B cell (primary cell): ENCODE measurements around the gene SLIT3. TPM values are rescaled to one million over a fixed set of nuclear protein-coding genes. Genes with fewer than 3 reads are reported as not detected.

ENCODE experiments used
- ATAC-seq: fragments of 200-7000 bp; cut with Tn5 transposase; one replicate; pipeline ENCODE4 v1.10.0; 2021; ENCODE audit warnings: low read depth, mild to moderate bottlenecking, moderate number of reproducible peaks, moderate library complexity
- CTCF ChIA-PET: fragments of 350-600 bp; sonication (Branson Sonifier 250); formaldehyde crosslinking; loops from one replicate; lab custom pipeline; 2021; ENCODE audit warnings: antibody characterized with exemption, inconsistent platforms; lab: Charles Lee
- POLR2A ChIA-PET: fragments of 350-600 bp; sonication (Branson Sonifier 250); formaldehyde crosslinking; loops from one replicate; lab custom pipeline; 2021; ENCODE audit warnings: antibody characterized with exemption; lab: Charles Lee
- DNase-seq: peaks from one replicate; pipeline ENCODE4 v3.0.0; 2013
- H2AFZ ChIP-seq: 2 replicates; pipeline ENCODE4 v1.6.1; 2012; ENCODE audit warnings: mild to moderate bottlenecking, low read depth, low read length; ENCODE audit not compliant: insufficient read depth, poor library complexity, severe bottlenecking
- H3K27ac ChIP-seq, 2 donors: 1 replicate in 1 of 2; 2 replicates in 1 of 2; pipeline ENCODE4 v1.5.1; 2012 to 2013; ENCODE audit warnings: low read length in 2 of 2, mild to moderate bottlenecking in 2 of 2, moderate library complexity in 1 of 2
- H3K27me3 ChIP-seq, 4 experiments: fragments of 200-600 bp in 1 of 4; sonication (generic) in 1 of 4; replicated peaks in 1 of 4; 1 replicate in 2 of 4; 2 replicates in 2 of 4; pipeline versions ENCODE4 v1.6.1 to v1.7.0; 2013 to 2016; ENCODE audit warnings: low read length in 3 of 4, mild to moderate bottlenecking in 2 of 4, mixed read lengths in 1 of 4, moderate library complexity in 1 of 4; ENCODE audit not compliant: insufficient read depth in 4 of 4, control insufficient read depth in 3 of 4; ENCODE audit errors: control extremely low read depth in 1 of 4
- H3K36me3 ChIP-seq, 2 experiments: replicated peaks in 1 of 2; 1 replicate in 1 of 2; 2 replicates in 1 of 2; pipeline versions ENCODE4 v1.6.1 to v1.7.1; 2013; ENCODE audit warnings: low read length in 1 of 2; ENCODE audit not compliant: insufficient read depth in 2 of 2, control insufficient read depth in 1 of 2; ENCODE audit errors: control extremely low read depth in 1 of 2, extremely low read depth in 1 of 2
- H3K4me1 ChIP-seq, 2 donors: fragments of 200-600 bp in 1 of 2; sonication (generic) in 1 of 2; 1 replicate in 1 of 2; 2 replicates in 1 of 2; pipeline versions ENCODE4 v1.5.1 to v1.6.1; 2013 to 2017; ENCODE audit warnings: low read length in 2 of 2; ENCODE audit not compliant: control insufficient read depth in 2 of 2, insufficient read depth in 2 of 2
- H3K4me2 ChIP-seq: replicated peaks from 2 replicates; pipeline ENCODE3; 2012; ENCODE audit warnings: mild to moderate bottlenecking, low read depth, low read length; ENCODE audit not compliant: poor library complexity, severe bottlenecking
- H3K4me3 ChIP-seq, 5 experiments: fragments of 200-600 bp in 1 of 5; sonication (generic) in 1 of 5; 1 replicate in 3 of 5; 2 replicates in 2 of 5; pipeline versions ENCODE4 v1.5.1 to v1.7.0; 2011 to 2016; ENCODE audit warnings: low read length in 4 of 5, mild to moderate bottlenecking in 4 of 5, low read depth in 2 of 5, control low read depth in 1 of 5, moderate library complexity in 1 of 5; ENCODE audit not compliant: insufficient read depth in 1 of 5; ENCODE audit errors: control extremely low read depth in 1 of 5, extremely low read depth in 1 of 5
- H3K79me2 ChIP-seq: fragments of 200-600 bp; sonication (generic); one replicate; pipeline ENCODE4 v1.6.0; 2016; ENCODE audit warnings: low read length; ENCODE audit not compliant: control insufficient read depth, insufficient read depth
- H3K9ac ChIP-seq: fragments of 200-600 bp; sonication (generic); 2 replicates; pipeline ENCODE4 v1.6.1; 2017; ENCODE audit warnings: mild to moderate bottlenecking, low read length, moderate library complexity
- H3K9me3 ChIP-seq, 3 donors: one replicate each; pipeline versions ENCODE4 v1.6.1 to v1.7.1; 2013; ENCODE audit warnings: low read length in 2 of 3; ENCODE audit not compliant: control insufficient read depth in 2 of 3, insufficient read depth in 1 of 3; ENCODE audit errors: control extremely low read depth in 1 of 3
- H4K20me1 ChIP-seq: 2 replicates; pipeline ENCODE4 v1.6.0; 2012; ENCODE audit warnings: mild to moderate bottlenecking, low read length; ENCODE audit not compliant: insufficient read depth, control insufficient read depth, poor library complexity, severe bottlenecking
- H3K27ac Mint-ChIP-seq: one replicate; pipeline ENCODE4 v1.8.0; 2021; ENCODE audit warnings: mixed read lengths
- H3K27me3 Mint-ChIP-seq: one replicate; pipeline ENCODE4 v1.8.0; 2021; ENCODE audit warnings: mixed read lengths
- H3K4me1 Mint-ChIP-seq: one replicate; pipeline ENCODE4 v1.8.0; 2021; ENCODE audit warnings: mixed read lengths
- H3K4me3 Mint-ChIP-seq: one replicate; pipeline ENCODE4 v1.8.0; 2021; ENCODE audit warnings: mixed read lengths
- H3K9me3 Mint-ChIP-seq: one replicate; pipeline ENCODE4 v1.8.0; 2022; ENCODE audit warnings: mixed read lengths; ENCODE audit not compliant: insufficient read depth
- CTCF ChIP-seq: fragments of 200-600 bp; IDR thresholded peaks from one replicate; pipeline ENCODE4 v1.8.0; 2022; ENCODE audit warnings: antibody characterized with exemption, mild to moderate bottlenecking
- EZH2 ChIP-seq: IDR thresholded peaks from 2 replicates; pipeline ENCODE4 v1.6.1; 2012; ENCODE audit warnings: borderline replicate concordance, low read depth, mild to moderate bottlenecking, moderate library complexity, low read length; ENCODE audit not compliant: insufficient read depth, poor library complexity, severe bottlenecking
- WGBS: methylation state at CpG from one replicate; pipeline ENCODE4 v1.1.5; 2013; ENCODE audit warnings: missing lambda C conversion rate; ENCODE audit not compliant: insufficient coverage; 5-methylcytosine and 5-hydroxymethylcytosine counted together
- intact Hi-C: fragments of 100-400 bp; cut with micrococcal nuclease; formaldehyde crosslinking; loops from one replicate; pipeline ENCODE4 v1.10.0; 2022
- polyA plus RNA-seq: library from polyadenylated mRNA; depleted of rRNA; stranded (reverse); fragments of >200 nt; gene quantifications from 2 replicates; pipeline ENCODE4 v1.2.3, GENCODE V29; 2012
- total RNA-seq, 2 donors: library from RNA; stranded (reverse); fragments of 120-200 nt in 1 of 2; gene quantifications; 1 replicate in 1 of 2; 2 replicates in 1 of 2; pipeline versions ENCODE4 v1.2.3 to v1.2.4, GENCODE V29; 2013 to 2022

Gene SLIT3
- total and polyA plus RNA-seq, 2 donors (not counting 1 experiment from before 2014, with no cell fraction given) = not detected

DNA sequence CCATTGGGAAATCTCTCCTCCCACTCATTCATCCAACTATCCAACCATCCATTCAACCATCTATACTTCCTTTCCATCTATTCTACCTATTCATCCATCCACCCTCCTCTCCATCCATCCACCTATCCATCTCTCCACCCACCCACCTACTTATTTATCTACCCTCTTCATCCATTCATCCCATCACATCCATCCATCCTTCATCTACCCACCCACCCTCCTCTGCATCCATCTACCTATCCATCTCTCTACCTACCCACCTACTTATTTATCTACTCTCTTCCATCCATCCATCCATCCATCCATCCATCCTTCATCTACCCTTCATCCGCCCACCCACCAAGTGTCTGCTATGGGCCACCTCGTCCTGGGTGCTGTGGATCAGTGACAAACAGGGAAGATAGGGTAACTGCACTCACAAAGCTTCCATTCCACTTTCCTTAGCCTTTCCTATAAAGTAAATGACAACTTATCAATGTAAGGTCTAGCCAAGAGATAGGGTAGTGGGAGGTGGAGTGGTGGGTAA lies 625.0 kb downstream of the SLIT3 start:
- no CpG with 5 or more reads among the region's 2 CpGs for WGBS
- Histone ChIP-seq H3K79me2 (no peaks in the 10 kb centered on the region), H4K20me1 (no peaks in the 10 kb centered on the region), H3K4me3 (no peak overlapping the region), H3K4me1 (no peaks in the 10 kb centered on the region), H3K27me3 (no peaks in the 10 kb centered on the region), H3K9ac (no peak overlapping the region), H3K9me3 (no peaks in the 10 kb centered on the region), H3K4me2 (no peak overlapping the region), H2AFZ (no peak overlapping the region), H3K36me3 (no peaks in the 10 kb centered on the region), H3K27ac (no peak overlapping the region)
- CTCF ChIA-PET = no interaction called here
- no peak overlapping the region for H3K4me3 Mint-ChIP-seq
- POLR2A ChIA-PET = no interaction called here
- no peak overlapping the region for H3K27ac Mint-ChIP-seq
- TF ChIP-seq EZH2 (no peak), CTCF (no peak)
- H3K4me1 Mint-ChIP-seq = no peaks in the 10 kb centered on the region
- no peaks in the 10 kb centered on the region for H3K9me3 Mint-ChIP-seq
- ATAC-seq (no peak), DNase-seq (no peak)
- intact Hi-C loops = no loop called here
- H3K27me3 Mint-ChIP-seq = no peaks in the 10 kb centered on the region

GRCh38 chr5:168674893-168675482 lies 626.0 kb downstream of the SLIT3 start:
- intact Hi-C loops = no loop called here
- H3K79me2 ChIP-seq = no peaks in the 10 kb centered on the region
- Mint-ChIP-seq H3K27ac (no peak overlapping the region), H3K4me3 (no peak overlapping the region), H3K27me3 (no peaks in the 10 kb centered on the region), H3K4me1 (no peaks in the 10 kb centered on the region), H3K9me3 (no peaks in the 10 kb centered on the region)
- H3K4me2 ChIP-seq = no peak overlapping the region
- H3K9me3 ChIP-seq = no peaks in the 10 kb centered on the region
- WGBS = no CpG with 5 or more reads among the region's 5 CpGs
- POLR2A ChIA-PET = no interaction called here
- no peak for ATAC-seq
- H3K27ac ChIP-seq = no peak overlapping the region
- H2AFZ ChIP-seq = no peak overlapping the region
- no peaks in the 10 kb centered on the region for H3K4me1 ChIP-seq
- no peaks in the 10 kb centered on the region for H3K36me3 ChIP-seq
- TF ChIP-seq EZH2 = no peak
- TF ChIP-seq CTCF = no peak
- no peak for DNase-seq
- H3K4me3 ChIP-seq = no peak overlapping the region
- no peaks in the 10 kb centered on the region for H4K20me1 ChIP-seq
- no peak overlapping the region for H3K9ac ChIP-seq
- no peaks in the 10 kb centered on the region for H3K27me3 ChIP-seq
- CTCF ChIA-PET = no interaction called here
